GM12891 (cell line): ENCODE data around the gene LRIT2.

Experiments used
- DNase-seq: peaks from one replicate; pipeline ENCODE4 v3.0.0; 2011; ENCODE audit warnings: low spot score; ENCODE audit not compliant: insufficient read length
- FAIRE-seq: peaks from 2 replicates; lab custom pipeline; 2011; peaks lifted over from hg19 to GRCh38; lab: Jason Lieb, UNC
- PAX5 ChIP-seq: IDR thresholded peaks from 2 replicates; pipeline ENCODE4 v1.6.1; 2011; ENCODE audit warnings: low read length, moderate library complexity, mild to moderate bottlenecking; ENCODE audit not compliant: insufficient read depth, severe bottlenecking
- POLR2A ChIP-seq: IDR thresholded peaks from 2 replicates; pipeline ENCODE4 v1.6.1; 2011; ENCODE audit warnings: low read depth, low read length, control low read depth
- POLR2AphosphoS5 ChIP-seq: IDR thresholded peaks from 2 replicates; pipeline ENCODE4 v1.6.1; 2011; ENCODE audit warnings: low read depth, low read length, control low read depth
- POU2F2 ChIP-seq: IDR thresholded peaks from 2 replicates; pipeline ENCODE4 v1.6.1; 2011; ENCODE audit warnings: low read depth, mild to moderate bottlenecking, control low read depth, low read length, moderate library complexity
- SPI1 ChIP-seq: IDR thresholded peaks from 2 replicates; pipeline ENCODE4 v1.6.1; 2011; ENCODE audit warnings: low read depth, low read length, control low read depth
- TAF1 ChIP-seq: IDR thresholded peaks from 2 replicates; pipeline ENCODE4 v1.6.1; 2011; ENCODE audit warnings: low read depth, low read length, control low read depth

Gene LRIT2

GRCh38 chr10:84261236-84261915 is 36.0 kb upstream of the LRIT2 start:
- TF ChIP-seq SPI1: no peak
- TF ChIP-seq POLR2A: no peak
- TF ChIP-seq TAF1: no peak
- TF ChIP-seq POU2F2: no peak
- no peak for TF ChIP-seq PAX5
- no peak for TF ChIP-seq POLR2AphosphoS5
- FAIRE-seq: no peak
- DNase-seq: no peak

GRCh38 chr10:84258034-84258695 is 32.8 kb upstream of the LRIT2 start:
- DNase-seq (no peak), FAIRE-seq (no peak)
- no peak for TF ChIP-seq SPI1
- no peak for TF ChIP-seq POU2F2
- TF ChIP-seq PAX5: no peak
- no peak for TF ChIP-seq POLR2A
- no peak for TF ChIP-seq TAF1
- no peak for TF ChIP-seq POLR2AphosphoS5

- DNase-seq (no peak), FAIRE-seq (no peak)
- TF ChIP-seq PAX5: no peak
- TF ChIP-seq POLR2AphosphoS5: no peak
- TF ChIP-seq POU2F2: no peak
- TF ChIP-seq POLR2A: no peak
- TF ChIP-seq TAF1: no peak
- no peak for TF ChIP-seq SPI1
Observed at GRCh38 chr10:84257343-84258020, 32.1 kb upstream of the LRIT2 start.

GRCh38 chr10:84256510-84257342 is 31.4 kb upstream of the LRIT2 start:
- FAIRE-seq: no peak
- no peak for DNase-seq
- no peak for TF ChIP-seq POLR2AphosphoS5
- no peak for TF ChIP-seq POLR2A
- TF ChIP-seq SPI1: no peak
- TF ChIP-seq POU2F2: no peak
- no peak for TF ChIP-seq PAX5
- TF ChIP-seq TAF1: no peak

- TF ChIP-seq POLR2A: no peak
- no peak for TF ChIP-seq TAF1
- TF ChIP-seq POU2F2: no peak
- TF ChIP-seq SPI1: no peak
- TF ChIP-seq POLR2AphosphoS5: no peak
- no peak for TF ChIP-seq PAX5
- DNase-seq (no peak), FAIRE-seq (no peak)
Observed at GRCh38 chr10:84254552-84255478, 29.5 kb upstream of the LRIT2 start.

- DNase-seq (no peak), FAIRE-seq (no peak)
- TF ChIP-seq PAX5 (no peak), POLR2A (no peak), TAF1 (no peak), POU2F2 (no peak), SPI1 (no peak), POLR2AphosphoS5 (no peak)
Observed at GRCh38 chr10:84248794-84249193, 23.4 kb upstream of the LRIT2 start.

GRCh38 chr10:84247496-84247895 is 22.2 kb upstream of the LRIT2 start:
- no peak for TF ChIP-seq SPI1
- no peak for TF ChIP-seq POLR2AphosphoS5
- no peak for TF ChIP-seq TAF1
- no peak for TF ChIP-seq PAX5
- TF ChIP-seq POLR2A: no peak
- TF ChIP-seq POU2F2: no peak
- FAIRE-seq: no peak

More at GRCh38 chr10:84247496-84247895, 22.2 kb upstream of the LRIT2 start:
- no peak for DNase-seq
